Measurements from ENCODE around the gene BTN2A1. TPM values are rescaled to one million over a fixed set of nuclear protein-coding genes. Genes with fewer than 3 reads are reported as not detected.

Gene BTN2A1
- total and polyA plus RNA-seq, 8 donors: 3.7 to 15.3 (median 7.6) TPM

GRCh38 chr6:26420688-26421171, 37.0 kb upstream of the BTN2A1 start:
- FAIRE-seq: no peak
- DNase-seq: peak in 2 of 6 donors; percentile 15 to 37

GRCh38 chr6:26421259-26422144, 36.3 kb upstream of the BTN2A1 start:
- peaks cover 0 to 6% (median 5%) of the 10 kb centered on the region in 3 donors for H3K4me1 ChIP-seq
- peak overlapping the region; percentile 16 to 78 (median 54) for H3K4me3 ChIP-seq
- no peak for TF ChIP-seq CTCF (IDR thresholded peaks at IDR 0.05)
- peak; percentile 67 for FAIRE-seq
- peak overlapping the region; percentile 20 to 87 (median 68) for H3K27ac ChIP-seq
- intact Hi-C loops (cut with DNase I): no loop called here
- H3K36me3 ChIP-seq: no peaks in the 10 kb centered on the region
- no peaks in the 10 kb centered on the region for H3K27me3 ChIP-seq
- peak; percentile 99 to 100 (median 100) for ATAC-seq
- WGBS, 2 donors: 0 to 1% methylated on average over 31 of the region's 31 CpGs
- peak; percentile 42 to 74 (median 66) for DNase-seq
- H3K9me3 ChIP-seq: no peaks in the 10 kb centered on the region

More at GRCh38 chr6:26420688-26421171, 37.0 kb upstream of the BTN2A1 start:
- no peaks in the 10 kb centered on the region for H3K27me3 ChIP-seq
- H3K27ac ChIP-seq: peak overlapping the region; percentile 13 to 87 (median 56)
- H3K4me1 ChIP-seq: peaks cover 0 to 6% (median 5%) of the 10 kb centered on the region in 3 donors
- 29 to 38% methylated on average over 4 of the region's 4 CpGs for WGBS, 2 donors
- intact Hi-C loops (cut with DNase I): no loop called here
- peak; percentile 16 to 47 (median 40) for ATAC-seq
- H3K9me3 ChIP-seq: no peaks in the 10 kb centered on the region
- TF ChIP-seq CTCF (IDR thresholded peaks at IDR 0.05): no peak
- peak overlapping the region in 3 of 4 donors; percentile 54 to 78 (median 55) for H3K4me3 ChIP-seq
- no peaks in the 10 kb centered on the region for H3K36me3 ChIP-seq

GRCh38 chr6:26422329-26422728, 35.4 kb upstream of the BTN2A1 start:
- no peak overlapping the region for H3K27ac ChIP-seq
- no peak overlapping the region for H3K4me3 ChIP-seq
- DNase-seq (no peak), FAIRE-seq (no peak), ATAC-seq (no peak)
- peaks cover 0 to 6% (median 5%) of the 10 kb centered on the region in 3 donors for H3K4me1 ChIP-seq
- H3K36me3 ChIP-seq: no peaks in the 10 kb centered on the region
- H3K27me3 ChIP-seq: no peaks in the 10 kb centered on the region
- no peaks in the 10 kb centered on the region for H3K9me3 ChIP-seq
- no peak for TF ChIP-seq CTCF (IDR thresholded peaks at IDR 0.05)
- WGBS, 2 donors: 81 to 91% methylated on average over 3 of the region's 3 CpGs
- intact Hi-C loops (cut with DNase I): no loop called here

GRCh38 chr6:26426691-26427450, 30.9 kb upstream of the BTN2A1 start:
- TF ChIP-seq CTCF (IDR thresholded peaks at IDR 0.05): no peak
- FAIRE-seq: no peak
- 90 to 96% methylated on average over 5 of the region's 5 CpGs for WGBS, 2 donors

More at GRCh38 chr6:26426691-26427450, 30.9 kb upstream of the BTN2A1 start:
- H3K4me1 ChIP-seq: no peaks in the 10 kb centered on the region
- H3K27ac ChIP-seq: no peak overlapping the region
- intact Hi-C loops (cut with DNase I): no loop called here
- no peaks in the 10 kb centered on the region for H3K9me3 ChIP-seq
- DNase-seq (no peak), ATAC-seq (no peak)
- no peak overlapping the region for H3K4me3 ChIP-seq
- H3K36me3 ChIP-seq: no peaks in the 10 kb centered on the region
- H3K27me3 ChIP-seq: no peaks in the 10 kb centered on the region

Data from pancreas (tissue), 10 donors.